Suppressor macrophage (primary cell): Measurements from ENCODE around the gene ZGPAT.

Experiments used
- DNase-seq, 4 experiments: peaks; one replicate each; pipeline ENCODE4 v3.0.0-alpha.2; 2020 to 2022

The ZGPAT gene

GRCh38 chr20:63693083-63693732 lies 14.6 kb upstream of the ZGPAT start:
- DNase-seq: no peak

DNA sequence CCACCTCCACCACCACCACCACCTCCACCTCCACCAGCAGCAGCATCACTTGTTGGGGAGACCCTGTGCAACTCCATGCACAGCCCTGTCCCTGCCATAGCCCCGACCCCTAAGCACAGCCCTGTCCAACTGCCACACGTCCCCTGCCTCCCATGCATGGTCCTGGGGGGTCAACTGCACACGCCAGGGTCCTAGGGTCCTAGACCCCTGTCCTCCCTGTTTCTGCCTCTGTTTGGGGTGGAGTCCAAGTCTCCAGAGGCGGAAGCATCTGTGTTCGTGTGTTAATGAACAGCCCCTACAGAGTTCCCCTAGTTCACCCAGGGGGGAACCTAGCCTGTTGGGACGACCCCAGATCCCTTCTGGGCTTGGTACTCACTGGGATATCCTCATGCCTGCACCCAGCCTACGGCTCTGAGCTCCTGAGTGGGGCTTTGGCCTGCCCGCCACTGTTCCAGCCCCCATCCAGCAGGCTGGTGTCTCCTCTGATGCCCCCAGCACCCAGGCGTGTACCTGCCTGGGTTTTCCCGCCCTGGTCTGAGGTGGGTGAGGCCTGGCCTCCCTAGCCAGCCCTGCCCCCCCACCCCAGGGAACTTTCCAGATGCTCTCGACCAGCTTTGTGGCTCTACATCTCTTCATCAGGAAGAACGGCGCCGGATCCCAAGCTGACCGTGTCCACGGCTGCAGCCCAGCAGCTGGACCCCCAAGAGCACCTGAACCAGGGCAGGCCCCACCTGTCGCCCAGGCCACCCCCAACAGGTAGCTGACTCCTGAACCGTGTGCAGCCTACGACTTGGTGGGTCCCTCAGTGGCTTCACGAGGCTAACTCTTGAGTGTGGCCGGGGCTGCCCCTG lies 13.9 kb upstream of the ZGPAT start:
- DNase-seq: no peak

DNA sequence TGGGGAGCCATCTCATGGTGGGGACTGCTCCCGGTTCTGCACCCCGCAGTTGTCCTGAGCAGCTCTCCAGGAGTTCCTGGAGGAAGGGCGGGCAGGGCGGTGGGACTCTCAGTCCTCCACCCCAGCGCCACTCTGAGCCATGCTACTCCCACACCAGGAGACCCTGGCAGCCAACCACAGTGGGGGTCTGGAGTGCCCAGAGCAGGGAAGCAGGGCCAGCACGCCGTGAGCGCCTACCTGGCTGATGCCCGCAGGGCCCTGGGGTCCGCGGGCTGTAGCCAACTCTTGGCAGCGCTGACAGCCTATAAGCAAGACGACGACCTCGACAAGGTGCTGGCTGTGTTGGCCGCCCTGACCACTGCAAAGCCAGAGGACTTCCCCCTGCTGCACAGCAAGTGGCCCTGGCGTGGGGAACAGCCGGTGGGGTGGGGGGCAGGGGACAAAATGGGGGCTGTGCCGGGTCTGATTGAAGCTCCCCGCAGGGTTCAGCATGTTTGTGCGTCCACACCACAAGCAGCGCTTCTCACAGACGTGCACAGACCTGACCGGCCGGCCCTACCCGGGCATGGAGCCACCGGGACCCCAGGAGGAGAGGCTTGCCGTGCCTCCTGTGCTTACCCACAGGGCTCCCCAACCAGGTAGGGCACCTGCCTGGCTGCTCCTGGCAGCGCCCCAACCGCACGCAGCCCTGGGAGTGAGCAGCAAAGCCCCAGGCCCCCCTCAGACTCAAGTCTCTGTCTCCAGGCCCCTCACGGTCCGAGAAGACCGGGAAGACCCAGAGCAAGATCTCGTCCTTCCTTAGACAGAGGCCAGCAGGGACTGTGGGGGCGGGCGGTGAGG lies 13.0 kb upstream of the ZGPAT start:
- DNase-seq: no peak

GRCh38 chr20:63695424-63696305 lies 12.2 kb upstream of the ZGPAT start:
- DNase-seq: no peak

DNA sequence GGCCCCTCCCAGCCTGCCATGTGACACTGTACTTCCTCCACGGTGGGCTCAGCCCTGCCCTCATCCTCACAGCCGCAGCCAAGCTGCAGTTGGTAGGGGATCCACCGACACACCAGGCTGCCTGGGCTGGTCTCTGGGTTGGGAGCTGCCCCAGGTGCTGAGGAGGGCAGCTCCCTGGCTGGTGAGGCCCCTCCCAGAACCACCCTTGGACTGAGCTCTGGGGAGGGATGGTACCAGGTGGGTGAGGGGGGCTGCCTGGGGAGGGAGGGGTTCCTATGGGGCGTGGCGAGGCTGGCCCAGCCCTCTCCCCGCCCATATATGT lies 11.6 kb upstream of the ZGPAT start:
- peak in 3 of 4 experiments; percentile 32 to 46 (median 35) for DNase-seq

GRCh38 chr20:63696628-63697356 lies 11.0 kb upstream of the ZGPAT start, which contains the start of gene TNFRSF6B:
Gene TNFRSF6B (plus strand): TSS chr20:63696652. CDS start chr20:63696768, 116 bp downstream.
- no peak for DNase-seq

DNA sequence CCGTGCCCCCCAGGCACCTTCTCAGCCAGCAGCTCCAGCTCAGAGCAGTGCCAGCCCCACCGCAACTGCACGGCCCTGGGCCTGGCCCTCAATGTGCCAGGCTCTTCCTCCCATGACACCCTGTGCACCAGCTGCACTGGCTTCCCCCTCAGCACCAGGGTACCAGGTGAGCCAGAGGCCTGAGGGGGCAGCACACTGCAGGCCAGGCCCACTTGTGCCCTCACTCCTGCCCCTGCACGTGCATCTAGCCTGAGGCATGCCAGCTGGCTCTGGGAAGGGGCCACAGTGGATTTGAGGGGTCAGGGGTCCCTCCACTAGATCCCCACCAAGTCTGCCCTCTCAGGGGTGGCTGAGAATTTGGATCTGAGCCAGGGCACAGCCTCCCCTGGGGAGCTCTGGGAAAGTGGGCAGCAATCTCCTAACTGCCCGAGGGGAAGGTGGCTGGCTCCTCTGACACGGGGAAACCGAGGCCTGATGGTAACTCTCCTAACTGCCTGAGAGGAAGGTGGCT lies 10.4 kb upstream of the ZGPAT start:
- DNase-seq: no peak

- DNase-seq: no peak
Observed at GRCh38 chr20:63697868-63698545, 9.8 kb upstream of the ZGPAT start.

- no peak for DNase-seq
Observed at GRCh38 chr20:63698739-63699465, 8.9 kb upstream of the ZGPAT start.

DNA sequence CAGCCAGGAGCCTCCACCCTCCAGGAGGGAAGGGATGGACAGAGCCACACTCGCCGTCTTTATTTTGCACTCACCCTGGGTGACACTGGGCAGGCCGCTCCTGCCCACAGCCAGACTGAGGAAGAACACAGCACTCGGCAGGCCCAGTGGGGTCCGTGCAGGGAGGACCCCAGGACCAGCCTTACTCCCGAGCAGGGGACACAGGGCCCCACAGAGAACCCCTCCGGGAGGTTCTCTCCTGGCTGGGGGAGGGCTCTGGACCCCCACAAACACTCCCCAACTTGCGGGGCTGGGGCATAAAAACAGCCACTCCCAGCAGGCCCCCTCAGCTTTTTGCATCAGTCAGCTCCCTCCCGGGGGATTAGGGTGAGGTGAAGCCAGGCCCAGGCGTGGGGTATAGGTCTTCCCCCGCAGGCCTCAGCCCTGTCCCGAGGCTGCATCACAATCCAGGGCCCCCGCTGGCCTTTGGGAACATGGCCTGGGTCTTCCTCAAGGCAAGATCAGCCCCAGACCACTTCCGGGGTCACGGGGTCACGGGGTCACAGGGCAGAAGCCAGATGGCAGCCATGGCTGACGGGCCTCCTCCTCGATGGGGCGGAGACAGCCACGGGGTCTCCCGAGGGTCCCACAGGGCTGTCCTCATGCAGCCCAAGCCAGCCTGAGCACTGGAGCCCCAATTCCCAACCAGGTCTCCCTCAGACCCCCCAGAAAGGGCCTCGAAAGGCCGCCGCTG lies 8.2 kb upstream of the ZGPAT start:
- no peak for DNase-seq

GRCh38 chr20:63700199-63701050 lies 7.4 kb upstream of the ZGPAT start:
- no peak for DNase-seq

DNA sequence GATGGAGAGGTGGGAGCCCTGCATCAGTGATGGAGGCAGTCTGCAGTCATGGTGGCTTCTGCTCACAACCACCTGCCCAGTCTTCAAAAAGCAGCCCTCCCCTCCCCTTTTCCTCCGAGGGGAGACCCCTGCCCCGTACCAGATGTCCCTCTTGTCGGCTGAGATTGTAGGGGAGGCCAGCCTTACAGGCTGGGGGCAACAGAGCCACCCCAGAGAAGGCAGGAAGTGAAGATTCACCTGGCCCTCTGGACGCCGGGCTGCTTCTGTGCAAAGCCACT lies 6.8 kb upstream of the ZGPAT start:
- DNase-seq: no peak

GRCh38 chr20:63701329-63702035 lies 6.4 kb upstream of the ZGPAT start:
- no peak for DNase-seq

DNA sequence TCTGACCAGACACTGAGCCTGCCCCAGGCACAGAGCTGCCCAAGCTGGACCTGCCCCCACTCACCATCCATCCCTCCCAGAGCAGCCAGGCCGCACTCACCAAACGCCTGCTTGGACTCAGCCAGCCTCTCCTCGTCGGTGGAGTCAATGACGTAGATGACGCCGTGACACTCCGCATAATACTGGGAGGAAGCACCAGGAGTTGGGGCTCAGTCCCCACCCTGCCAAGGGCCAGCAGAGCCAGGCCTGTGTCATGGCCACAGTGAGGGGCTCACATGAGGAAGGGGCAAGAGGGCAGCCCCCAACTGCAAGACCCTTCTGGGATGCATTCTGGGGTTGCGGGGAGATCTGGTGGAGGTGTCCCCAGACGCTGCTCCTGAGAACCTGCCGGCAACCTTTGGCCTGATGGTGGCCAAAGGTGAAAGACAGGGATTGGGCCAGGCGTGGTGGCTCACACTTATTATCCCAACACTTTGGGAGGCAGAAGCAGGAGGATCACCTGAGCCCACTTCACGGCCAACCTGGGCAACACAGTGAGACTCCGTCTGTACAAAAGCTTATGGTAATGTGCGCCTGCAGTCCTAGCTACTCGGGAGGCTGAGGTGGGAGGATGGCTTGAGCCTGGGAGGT lies 5.7 kb upstream of the ZGPAT start:
- DNase-seq: no peak

DNA sequence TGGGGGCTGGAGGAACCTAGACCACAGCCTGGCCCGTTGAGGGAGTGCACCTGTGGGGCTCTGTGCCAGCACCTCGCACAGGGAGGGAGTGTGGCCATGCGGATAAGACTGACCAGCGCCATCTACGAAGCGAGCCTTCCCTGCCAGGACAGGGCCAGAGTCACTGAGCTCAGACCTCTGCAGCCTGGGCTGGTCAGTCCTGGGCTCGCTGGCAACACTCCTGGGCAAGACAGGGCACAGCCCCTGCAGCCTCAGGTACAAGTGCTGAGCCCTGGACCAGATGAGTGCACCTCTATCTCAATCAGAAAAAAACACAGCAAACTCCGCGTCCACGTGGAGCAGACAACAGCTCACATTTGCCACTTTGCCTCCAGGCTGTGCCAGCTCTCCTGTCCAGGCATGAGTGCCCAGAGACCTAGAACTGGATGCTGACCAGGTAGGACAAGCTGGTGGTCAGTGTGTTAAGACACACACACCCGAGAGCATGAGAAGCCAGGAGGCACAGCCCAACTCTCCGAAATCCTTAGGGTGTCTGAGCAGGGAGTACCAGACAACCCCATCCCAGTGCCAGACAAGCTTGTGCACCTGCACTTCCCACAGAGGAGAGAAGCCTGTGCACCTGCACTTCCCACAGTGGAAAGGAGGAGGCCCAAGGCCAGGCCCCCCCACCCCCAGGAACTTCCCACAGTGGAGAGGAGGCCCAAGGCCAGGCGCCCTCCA lies 4.9 kb upstream of the ZGPAT start:
- no peak for DNase-seq

- DNase-seq: no peak
Observed at GRCh38 chr20:63703471-63703975, 4.3 kb upstream of the ZGPAT start.
